SH-SY5Y (cell line): ENCODE measurements around the gene CCNB2.

Source experiments
- GATA2 ChIP-seq: IDR thresholded peaks from 2 replicates; pipeline ENCODE4 v1.6.1; 2011; ENCODE audit warnings: mild to moderate bottlenecking, low read depth, low read length
- GATA3 ChIP-seq: IDR thresholded peaks from 2 replicates; pipeline ENCODE4 v1.6.1; 2011; ENCODE audit warnings: low read depth, mild to moderate bottlenecking, low read length, moderate library complexity

CCNB2 gene

DNA sequence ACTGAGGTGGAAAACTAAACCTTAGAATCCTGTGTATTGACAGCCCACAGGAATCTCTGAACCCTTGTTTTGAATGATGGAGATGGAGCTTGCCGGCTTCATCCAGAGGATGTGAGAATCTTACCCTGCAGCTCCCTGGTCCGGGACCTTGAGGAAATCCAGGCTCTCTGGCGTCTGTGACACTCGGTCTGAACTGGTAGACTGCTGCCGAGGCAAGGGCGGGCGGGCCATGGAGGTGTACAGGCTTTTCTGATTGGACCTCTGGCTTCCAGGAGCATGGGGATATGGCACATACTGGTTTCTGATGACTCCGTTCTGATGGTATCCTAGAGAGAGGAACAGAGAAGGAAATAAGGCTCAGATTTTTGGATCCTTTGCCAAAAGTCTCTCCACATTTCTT is 48.5 kb downstream of the CCNB2 start:
- TF ChIP-seq GATA3 (no peak), GATA2 (no peak)

DNA sequence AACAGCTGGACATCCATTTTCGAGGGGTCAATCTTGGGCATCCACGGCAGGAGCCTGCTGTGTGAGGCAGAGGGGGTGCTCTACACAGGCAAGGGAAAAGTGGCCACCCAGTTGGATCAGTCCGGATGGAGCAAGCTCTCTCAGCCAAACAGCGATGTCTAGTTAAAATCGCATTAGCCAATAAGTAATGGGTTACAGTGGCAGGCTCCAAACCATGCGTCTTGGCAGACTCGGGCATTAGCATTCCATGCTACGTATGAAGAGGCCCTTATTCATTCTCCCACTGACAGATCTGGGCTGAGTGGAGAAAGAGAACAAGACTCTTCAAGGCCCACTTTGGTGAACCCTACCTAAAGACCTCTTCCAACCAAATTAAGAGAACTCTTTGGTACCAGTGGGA is 49.3 kb downstream of the CCNB2 start:
- TF ChIP-seq GATA3 (no peak), GATA2 (no peak)

GRCh38 chr15:59155431-59155830 is 50.5 kb downstream of the CCNB2 start:
- TF ChIP-seq GATA2: no peak
- no peak for TF ChIP-seq GATA3

DNA sequence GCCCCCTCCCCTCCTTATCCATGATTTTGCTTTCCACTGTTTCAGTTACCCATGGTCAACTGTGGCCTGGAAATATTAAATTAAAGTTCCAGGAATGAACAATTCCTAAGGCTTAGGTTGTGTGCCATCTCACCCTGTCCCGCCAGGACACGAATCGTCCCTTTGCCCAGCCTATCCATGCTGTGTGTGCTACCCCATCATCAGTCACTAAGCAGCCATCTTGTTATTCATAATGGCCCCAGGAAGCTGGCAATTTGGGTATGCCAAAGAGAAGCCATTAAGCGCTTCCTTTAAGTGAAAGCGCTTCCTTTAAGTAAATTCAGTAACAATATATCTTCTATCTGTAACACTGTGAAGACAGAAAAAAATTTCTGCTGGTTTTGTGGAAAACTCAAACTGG is 52.5 kb downstream of the CCNB2 start:
- no peak for TF ChIP-seq GATA2
- no peak for TF ChIP-seq GATA3

DNA sequence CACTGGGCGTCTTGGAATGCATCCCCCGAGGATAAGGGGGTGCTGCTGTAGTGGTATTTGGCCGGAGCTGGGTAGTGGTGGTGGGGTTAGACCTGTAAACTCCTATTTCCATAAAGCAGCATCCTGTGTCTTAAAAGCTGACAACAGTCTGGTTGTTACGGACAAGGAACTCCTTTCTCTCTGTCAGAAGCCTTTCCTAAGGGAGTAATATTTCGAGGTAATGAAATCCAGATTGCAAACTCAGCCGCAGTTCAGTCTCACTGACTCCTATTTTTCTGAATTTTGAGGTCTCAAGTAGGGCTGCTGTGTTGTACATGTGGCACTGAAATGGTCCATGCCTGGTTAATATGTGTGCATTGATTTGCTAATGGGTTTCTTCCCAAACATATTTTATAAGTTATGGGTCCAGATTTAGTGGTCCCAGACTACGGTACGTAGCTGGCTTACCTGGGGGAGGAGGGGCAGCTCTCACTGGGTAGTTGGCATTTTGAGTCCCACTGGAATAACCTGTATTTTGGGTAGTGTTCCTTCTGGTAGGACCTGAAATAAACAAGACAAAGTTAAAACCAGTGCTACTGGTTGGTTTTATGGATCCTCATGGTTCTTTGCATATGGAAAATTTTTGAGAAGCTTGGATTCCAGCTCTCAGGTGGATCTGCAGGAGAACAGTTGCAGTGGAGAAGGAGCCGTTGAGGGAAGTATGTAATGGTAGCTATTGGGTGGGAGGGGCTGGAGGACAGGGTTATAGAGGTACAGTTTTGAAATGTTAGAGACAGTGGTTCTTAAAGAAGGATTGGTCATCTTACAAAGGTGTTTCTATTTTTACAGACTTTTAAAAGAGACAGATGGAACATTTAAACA is 53.1 kb downstream of the CCNB2 start:
- TF ChIP-seq GATA2 (no peak), GATA3 (no peak)

DNA sequence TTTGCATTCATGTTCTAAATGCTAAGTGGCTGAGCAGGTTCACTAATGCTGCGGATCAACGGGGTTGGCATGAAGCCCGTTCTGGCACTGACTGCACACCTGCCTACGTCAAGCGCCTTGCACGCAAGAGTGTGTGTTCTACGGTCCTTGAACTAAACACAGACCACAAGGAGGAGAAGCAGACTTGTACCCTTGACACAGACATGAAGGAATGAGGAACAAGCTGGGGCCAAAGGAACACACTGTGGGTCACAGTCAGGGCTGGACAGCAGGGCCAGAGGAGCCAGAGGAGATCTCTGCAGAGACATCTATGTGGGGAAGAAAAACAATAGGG is 53.7 kb downstream of the CCNB2 start:
- TF ChIP-seq GATA2 (no peak), GATA3 (no peak)

GRCh38 chr15:59159210-59159609 is 54.3 kb downstream of the CCNB2 start:
- no peak for TF ChIP-seq GATA2
- TF ChIP-seq GATA3: no peak

DNA sequence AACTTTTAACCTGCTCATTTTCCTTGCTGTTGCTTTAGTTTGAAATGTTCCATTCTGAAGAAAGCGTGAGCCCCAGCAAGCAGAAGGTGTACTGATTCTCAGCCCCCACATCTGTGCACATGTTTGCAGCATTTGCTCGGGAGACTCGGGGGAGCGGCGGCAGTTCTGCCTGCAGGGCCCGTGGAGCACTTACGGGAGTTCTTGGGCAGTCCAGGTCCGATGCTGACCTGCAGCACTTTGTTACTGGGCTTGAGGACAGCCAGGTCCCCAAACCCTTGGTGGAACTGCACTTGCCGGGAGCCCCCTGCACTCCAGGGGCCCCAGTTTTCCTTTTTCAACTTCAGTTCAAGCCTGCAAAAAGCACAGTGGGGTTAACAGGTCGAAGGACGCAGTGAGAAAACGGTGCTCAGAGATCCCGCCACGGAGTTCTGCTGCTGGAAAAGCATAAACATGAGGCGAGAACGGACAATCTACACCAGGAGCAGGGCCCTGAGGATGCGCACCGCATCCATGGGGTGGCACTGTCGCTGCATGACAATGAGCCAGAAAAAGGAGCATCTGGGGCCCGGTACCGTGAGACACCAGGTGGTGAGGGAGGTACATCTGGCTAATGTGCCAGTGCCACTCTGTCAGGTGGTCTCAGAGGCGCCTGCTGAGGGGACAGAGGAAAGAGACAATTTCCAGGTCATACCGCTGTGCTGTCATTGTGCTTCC is 56.1 kb downstream of the CCNB2 start:
- no peak for TF ChIP-seq GATA2
- TF ChIP-seq GATA3: no peak

DNA sequence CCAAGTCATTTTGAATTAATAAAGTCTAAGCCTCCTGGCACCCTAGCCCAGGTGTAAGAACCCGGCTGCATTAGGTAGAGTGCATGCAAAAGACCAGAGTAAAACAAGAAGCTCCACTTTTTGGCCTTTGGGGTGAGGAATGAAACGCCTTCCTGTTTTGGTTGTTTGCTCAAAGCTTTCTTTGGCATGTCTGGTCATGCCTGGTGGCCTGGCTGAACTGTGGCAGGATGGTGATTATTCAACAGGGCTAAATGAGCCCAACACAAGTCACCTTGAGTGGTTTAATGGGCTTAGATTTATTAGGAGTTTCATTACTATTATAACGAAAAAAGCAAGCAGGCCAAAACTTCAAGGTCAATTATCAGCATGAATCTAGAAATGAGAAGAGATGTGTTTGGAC is 60.8 kb downstream of the CCNB2 start:
- no peak for TF ChIP-seq GATA2
- no peak for TF ChIP-seq GATA3

GRCh38 chr15:59166166-59166565 is 61.2 kb downstream of the CCNB2 start:
- no peak for TF ChIP-seq GATA3
- TF ChIP-seq GATA2: no peak

- no peak for TF ChIP-seq GATA2
- no peak for TF ChIP-seq GATA3
Observed at GRCh38 chr15:59166601-59167265, 61.8 kb downstream of the CCNB2 start.

DNA sequence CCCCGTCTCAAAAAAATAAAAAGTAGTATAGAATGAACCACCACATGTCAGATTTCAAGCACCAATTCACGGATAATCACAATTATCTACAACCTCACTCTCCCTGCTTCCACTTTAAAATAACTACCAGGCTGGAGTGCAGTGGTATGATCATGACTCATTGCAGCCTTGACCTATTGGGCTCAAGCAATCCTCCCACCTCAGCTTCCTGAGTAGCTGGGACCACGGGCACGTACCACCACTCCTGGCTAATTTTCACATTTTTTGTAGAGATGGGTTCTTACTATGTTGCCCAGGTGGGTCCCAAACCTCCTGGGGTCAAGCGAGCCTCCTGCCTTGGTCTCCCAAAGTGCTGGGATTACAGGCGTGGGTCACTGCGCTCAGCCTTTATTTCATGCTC is 63.6 kb downstream of the CCNB2 start:
- TF ChIP-seq GATA3 (no peak), GATA2 (no peak)

- TF ChIP-seq GATA3 (no peak), GATA2 (no peak)
Observed at GRCh38 chr15:59169251-59169708, 64.3 kb downstream of the CCNB2 start.

DNA sequence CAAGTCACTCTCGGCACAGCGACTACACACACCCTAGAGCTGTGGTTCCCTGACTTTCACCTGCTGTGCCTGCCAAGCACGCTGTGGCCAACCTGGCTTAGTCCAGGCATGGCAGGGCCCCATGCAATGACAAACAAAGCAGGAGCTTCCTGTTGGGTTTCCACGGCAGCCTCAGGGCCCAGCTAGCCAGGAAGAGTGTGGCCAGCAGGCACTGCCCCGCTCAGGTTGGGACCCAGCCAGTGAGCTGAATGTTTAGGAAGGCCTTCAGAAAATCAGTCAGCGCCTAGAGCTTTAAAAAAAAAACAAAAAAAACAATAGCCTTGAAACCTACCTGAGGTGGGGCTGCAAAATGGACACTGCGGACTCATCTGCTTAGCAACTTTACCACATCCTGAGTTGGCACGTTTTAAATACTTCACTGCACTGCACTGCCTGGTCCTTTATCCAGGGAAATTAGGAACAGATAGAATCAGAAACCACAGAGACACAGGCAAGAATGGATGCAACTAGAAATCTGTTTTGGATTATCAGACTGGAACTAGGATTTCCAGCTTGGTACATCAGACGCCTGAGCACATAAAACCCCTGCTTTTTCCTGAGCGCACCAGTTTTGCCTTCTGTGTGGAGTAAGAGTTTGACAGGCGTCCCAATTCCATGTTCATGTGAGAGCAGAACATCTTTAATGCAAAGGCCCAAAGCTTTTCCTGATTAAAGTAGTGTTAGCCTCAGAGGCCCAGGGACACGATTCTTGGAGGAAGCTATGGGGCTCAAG is 65.5 kb downstream of the CCNB2 start:
- TF ChIP-seq GATA2: peak; percentile 73
- TF ChIP-seq GATA3: no peak
